ENCODE data around the gene KCNMA1. TPM values are rescaled to one million over a fixed set of nuclear protein-coding genes. Genes with fewer than 3 reads are reported as not detected.

The KCNMA1 gene
- total RNA-seq, 3 donors from 2014 or later (not counting 1 experiment from before 2014, with no cell fraction given): 0.40 to 1.8 (median 0.63) TPM

GRCh38 chr10:77518241-77518909, 119.2 kb downstream of the KCNMA1 start:
- ATAC-seq: no peak

GRCh38 chr10:77516575-77516974, 121.0 kb downstream of the KCNMA1 start:
- H3K9me3 ChIP-seq (ENCODE audit: control insufficient read depth, insufficient read depth, low read length): peaks cover 4% of the 10 kb centered on the region
- TF ChIP-seq CTCF (IDR thresholded peaks at IDR 0.05): no peak
- Mint-ChIP-seq H3K4me3 (no peak overlapping the region), H3K27me3 (ENCODE audit: low read depth in 2 of 2) (peaks cover 5% of the 10 kb centered on the region in 2 donors), H3K4me1 (peaks cover 0 to 5% of the 10 kb centered on the region in 2 donors), H3K9me3 (peaks cover 0 to 4% of the 10 kb centered on the region in 2 donors), H3K36me3 (no peaks in the 10 kb centered on the region), H3K27ac (no peak overlapping the region)
- no peaks in the 10 kb centered on the region for H3K36me3 ChIP-seq (ENCODE audit: control insufficient read depth, insufficient read depth, low read length)
- no peaks in the 10 kb centered on the region for H3K4me1 ChIP-seq (ENCODE audit: control insufficient read depth, insufficient read depth, low read length)
- no peaks in the 10 kb centered on the region for H3K27me3 ChIP-seq (ENCODE audit: control insufficient read depth, insufficient read depth, low read length)
- no peak overlapping the region for H3K27ac ChIP-seq (ENCODE audit: low read length)
- intact Hi-C loops (cut with micrococcal nuclease): no loop called here
- 82% methylated on average over 8 of the region's 8 CpGs for WGBS (ENCODE audit: insufficient coverage)
- H3K4me3 ChIP-seq (ENCODE audit: low read length): no peak overlapping the region
- DNase-seq (no peak), ATAC-seq (no peak)

More at GRCh38 chr10:77518241-77518909, 119.2 kb downstream of the KCNMA1 start:
- no peak overlapping the region for H3K4me3 ChIP-seq (ENCODE audit: low read length)
- no peaks in the 10 kb centered on the region for H3K4me1 ChIP-seq (ENCODE audit: control insufficient read depth, insufficient read depth, low read length)
- TF ChIP-seq CTCF (IDR thresholded peaks at IDR 0.05): no peak
- no peak for DNase-seq
- no peak overlapping the region for H3K4me3 Mint-ChIP-seq
- H3K27ac Mint-ChIP-seq: no peak overlapping the region
- H3K27me3 ChIP-seq (ENCODE audit: control insufficient read depth, insufficient read depth, low read length): no peaks in the 10 kb centered on the region
- no peak overlapping the region for H3K27ac ChIP-seq (ENCODE audit: low read length)
- no peaks in the 10 kb centered on the region for H3K36me3 Mint-ChIP-seq
- H3K36me3 ChIP-seq (ENCODE audit: control insufficient read depth, insufficient read depth, low read length): no peaks in the 10 kb centered on the region
- intact Hi-C loops (cut with micrococcal nuclease): no loop called here
- H3K4me1 Mint-ChIP-seq: peaks cover 0 to 5% of the 10 kb centered on the region in 2 donors
- 91% methylated on average over 7 of the region's 7 CpGs for WGBS (ENCODE audit: insufficient coverage)
- H3K27me3 Mint-ChIP-seq (ENCODE audit: low read depth in 2 of 2): peaks cover 12 to 17% of the 10 kb centered on the region in 2 donors
- H3K9me3 Mint-ChIP-seq: peaks cover 0 to 4% of the 10 kb centered on the region in 2 donors
- H3K9me3 ChIP-seq (ENCODE audit: control insufficient read depth, insufficient read depth, low read length): peaks cover 4% of the 10 kb centered on the region

GRCh38 chr10:77514870-77515269, 122.7 kb downstream of the KCNMA1 start:
- peaks cover 0 to 2% of the 10 kb centered on the region in 2 donors for H3K9me3 Mint-ChIP-seq
- ATAC-seq (no peak), DNase-seq (no peak)
- 87% methylated on average over 3 of the region's 4 CpGs for WGBS (ENCODE audit: insufficient coverage)
- Histone ChIP-seq H3K27ac (ENCODE audit: low read length) (no peak overlapping the region), H3K9me3 (ENCODE audit: control insufficient read depth, insufficient read depth, low read length) (peaks cover 2% of the 10 kb centered on the region), H3K36me3 (ENCODE audit: control insufficient read depth, insufficient read depth, low read length) (no peaks in the 10 kb centered on the region), H3K27me3 (ENCODE audit: control insufficient read depth, insufficient read depth, low read length) (no peaks in the 10 kb centered on the region), H3K4me1 (ENCODE audit: control insufficient read depth, insufficient read depth, low read length) (no peaks in the 10 kb centered on the region), H3K4me3 (ENCODE audit: low read length) (no peak overlapping the region)
- H3K36me3 Mint-ChIP-seq: no peaks in the 10 kb centered on the region
- intact Hi-C loops (cut with micrococcal nuclease): no loop called here
- no peak overlapping the region for H3K4me3 Mint-ChIP-seq
- TF ChIP-seq CTCF (IDR thresholded peaks at IDR 0.05): no peak
- H3K27me3 Mint-ChIP-seq (ENCODE audit: low read depth in 2 of 2): peaks cover 8 to 17% of the 10 kb centered on the region in 2 donors
- no peak overlapping the region for H3K27ac Mint-ChIP-seq
- H3K4me1 Mint-ChIP-seq: peaks cover 0 to 4% of the 10 kb centered on the region in 2 donors
